Natural killer cell (primary cell): ENCODE results near the gene IQCK. TPM values are rescaled to one million over a fixed set of nuclear protein-coding genes. Genes with fewer than 3 reads are reported as not detected.

Experiments
- ATAC-seq, 3 donors: fragments of 150-1000 bp in 2 of 3; fragments of 200-7000 bp in 1 of 3; cut with Tn5 transposase; 1 replicate in 1 of 3; 2 replicates in 2 of 3; pipeline ENCODE4 v1.10.0; 2021; ENCODE audit warnings: mild to moderate bottlenecking in 2 of 3, moderate library complexity in 2 of 3
- DNase-seq, 2 donors: peaks; one replicate each; pipeline versions ENCODE4 v3.0.0 to v3.0.0-alpha.2; 2013 to 2021; ENCODE audit warnings: mixed read lengths in 1 of 2
- H3K27ac ChIP-seq: one replicate; pipeline ENCODE4 v1.5.1; 2013; ENCODE audit warnings: mild to moderate bottlenecking, low read length
- H3K27me3 ChIP-seq: one replicate; pipeline ENCODE4 v1.6.1; 2013; ENCODE audit warnings: low read length; ENCODE audit not compliant: control insufficient read depth, insufficient read depth
- H3K36me3 ChIP-seq: one replicate; pipeline ENCODE4 v1.6.1; 2013; ENCODE audit warnings: low read length; ENCODE audit not compliant: control insufficient read depth, insufficient read depth
- H3K4me1 ChIP-seq: one replicate; pipeline ENCODE4 v1.6.1; 2013; ENCODE audit warnings: low read length; ENCODE audit not compliant: control insufficient read depth, insufficient read depth
- H3K4me3 ChIP-seq: one replicate; pipeline ENCODE4 v1.5.1; 2013; ENCODE audit warnings: low read length
- H3K9me3 ChIP-seq: one replicate; pipeline ENCODE4 v1.6.1; 2013; ENCODE audit warnings: low read length; ENCODE audit not compliant: control insufficient read depth, insufficient read depth
- H3K27ac Mint-ChIP-seq, 2 donors: one replicate each; pipeline ENCODE4 v1.8.0; 2022; ENCODE audit warnings: mild to moderate bottlenecking in 2 of 2, mixed read lengths in 2 of 2, moderate library complexity in 1 of 2
- H3K27me3 Mint-ChIP-seq, 2 donors: one replicate each; pipeline ENCODE4 v1.8.0; 2022; ENCODE audit warnings: low read depth in 2 of 2, mixed read lengths in 2 of 2
- H3K36me3 Mint-ChIP-seq: one replicate; pipeline ENCODE4 v1.8.0; 2022; ENCODE audit warnings: mixed read lengths
- H3K4me1 Mint-ChIP-seq, 2 donors: one replicate each; pipeline ENCODE4 v1.8.0; 2022; ENCODE audit warnings: mixed read lengths in 2 of 2
- H3K4me3 Mint-ChIP-seq: one replicate; pipeline ENCODE4 v1.8.0; 2022; ENCODE audit warnings: mild to moderate bottlenecking, moderate library complexity, mixed read lengths
- H3K9me3 Mint-ChIP-seq, 2 donors: one replicate each; pipeline ENCODE4 v1.8.0; 2022; ENCODE audit warnings: mixed read lengths in 2 of 2
- WGBS: methylation state at CpG from one replicate; pipeline ENCODE4 v1.1.7; 2013; ENCODE audit warnings: missing lambda C conversion rate; ENCODE audit not compliant: insufficient coverage; 5-methylcytosine and 5-hydroxymethylcytosine counted together
- intact Hi-C: fragments of 100-400 bp; cut with micrococcal nuclease; formaldehyde crosslinking; loops from one replicate; pipeline ENCODE4 v1.14.2; 2022
- total RNA-seq, 4 donors: library from RNA; stranded (reverse); fragments of 120-200 nt in 1 of 4; gene quantifications; one replicate each; pipeline versions ENCODE4 v1.2.3 to v1.2.4, GENCODE V29; 2013 to 2022
- TF ChIP-seq, protein P1 (sequence below): fragments of 200-600 bp; IDR thresholded peaks from one replicate; pipeline ENCODE4 v1.8.0; 2022; ENCODE audit warnings: antibody characterized with exemption

The IQCK gene
- total RNA-seq, 3 donors from 2014 or later (not counting 1 experiment from before 2014, with no cell fraction given), result 0.38 to 1.8 (median 0.68) TPM

DNA sequence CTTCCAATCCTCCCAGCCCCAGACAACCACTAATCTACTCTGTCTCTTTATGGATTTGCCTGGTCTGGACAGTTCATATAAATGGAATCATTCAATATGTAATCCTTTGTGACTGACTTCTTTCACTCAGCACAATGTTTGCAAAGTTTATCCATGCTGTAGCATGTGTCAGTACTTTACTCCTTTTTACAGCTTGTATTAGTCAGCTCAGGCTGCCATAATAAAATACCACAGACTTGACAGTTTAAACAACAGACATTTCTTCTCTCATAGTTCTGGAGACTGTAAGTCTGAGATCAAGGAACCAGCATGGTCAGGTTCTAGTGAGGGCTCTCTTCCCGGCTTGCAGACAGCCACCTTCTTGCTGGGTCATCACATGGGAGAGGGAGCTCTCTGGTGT lies 125.3 kb downstream of the IQCK start:
- DNase-seq, result no peak
- H3K27ac ChIP-seq, result no peak overlapping the region
- intact Hi-C loops, result no loop called here

DNA sequence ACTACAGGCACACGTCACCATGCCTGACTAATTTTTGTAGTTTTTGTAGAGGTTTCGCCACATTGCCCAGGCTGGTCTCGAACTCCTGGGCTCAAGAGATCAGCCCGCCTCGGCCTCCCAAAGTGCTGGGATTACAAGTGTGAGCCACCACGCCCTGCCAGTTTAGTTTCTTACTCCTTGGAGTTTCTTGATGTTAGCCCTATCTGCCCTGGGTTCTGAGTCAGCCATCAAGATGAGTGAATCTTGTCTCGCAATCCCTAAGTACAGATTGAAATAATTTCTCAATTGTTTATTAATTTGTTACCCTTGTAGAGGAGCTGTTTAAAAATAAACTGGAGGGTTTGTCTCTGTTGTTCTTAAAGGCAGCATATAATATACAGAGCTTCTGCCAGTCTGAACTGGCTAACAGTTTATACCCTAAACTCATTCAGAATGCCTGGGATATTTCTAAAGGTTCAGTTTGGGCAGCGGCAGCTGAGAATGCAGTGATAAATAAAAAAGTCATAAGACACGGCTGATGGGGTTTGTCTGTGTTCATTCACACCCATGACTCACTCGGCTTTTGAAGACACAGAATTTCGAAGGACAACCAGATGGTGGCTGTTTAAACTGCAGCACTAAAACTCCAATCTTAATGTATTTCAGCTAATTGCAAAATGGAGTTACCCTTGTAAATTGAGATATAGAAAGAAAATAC lies 127.0 kb downstream of the IQCK start:
- H3K9me3 ChIP-seq, result no peaks in the 10 kb centered on the region
- no peak overlapping the region for H3K27ac ChIP-seq
- no peak overlapping the region for H3K4me3 ChIP-seq
- H3K4me1 ChIP-seq, result no peaks in the 10 kb centered on the region
- 91% methylated on average over 11 of the region's 11 CpGs for WGBS
- no peaks in the 10 kb centered on the region for H3K9me3 Mint-ChIP-seq
- H3K36me3 ChIP-seq, result no peaks in the 10 kb centered on the region
- ATAC-seq (no peak), DNase-seq (no peak)
- H3K4me3 Mint-ChIP-seq, result no peak overlapping the region
- no peaks in the 10 kb centered on the region for H3K27me3 ChIP-seq
- no peak overlapping the region for H3K27ac Mint-ChIP-seq
- no peaks in the 10 kb centered on the region for H3K36me3 Mint-ChIP-seq
- intact Hi-C loops, result no loop called here
- no peaks in the 10 kb centered on the region for H3K4me1 Mint-ChIP-seq
- H3K27me3 Mint-ChIP-seq, result peaks cover 12% of the 10 kb centered on the region in 2 donors
- TF ChIP-seq, protein P1, sequence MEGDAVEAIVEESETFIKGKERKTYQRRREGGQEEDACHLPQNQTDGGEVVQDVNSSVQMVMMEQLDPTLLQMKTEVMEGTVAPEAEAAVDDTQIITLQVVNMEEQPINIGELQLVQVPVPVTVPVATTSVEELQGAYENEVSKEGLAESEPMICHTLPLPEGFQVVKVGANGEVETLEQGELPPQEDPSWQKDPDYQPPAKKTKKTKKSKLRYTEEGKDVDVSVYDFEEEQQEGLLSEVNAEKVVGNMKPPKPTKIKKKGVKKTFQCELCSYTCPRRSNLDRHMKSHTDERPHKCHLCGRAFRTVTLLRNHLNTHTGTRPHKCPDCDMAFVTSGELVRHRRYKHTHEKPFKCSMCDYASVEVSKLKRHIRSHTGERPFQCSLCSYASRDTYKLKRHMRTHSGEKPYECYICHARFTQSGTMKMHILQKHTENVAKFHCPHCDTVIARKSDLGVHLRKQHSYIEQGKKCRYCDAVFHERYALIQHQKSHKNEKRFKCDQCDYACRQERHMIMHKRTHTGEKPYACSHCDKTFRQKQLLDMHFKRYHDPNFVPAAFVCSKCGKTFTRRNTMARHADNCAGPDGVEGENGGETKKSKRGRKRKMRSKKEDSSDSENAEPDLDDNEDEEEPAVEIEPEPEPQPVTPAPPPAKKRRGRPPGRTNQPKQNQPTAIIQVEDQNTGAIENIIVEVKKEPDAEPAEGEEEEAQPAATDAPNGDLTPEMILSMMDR, result no peak

More for the DNA sequence above, 125.3 kb downstream of the IQCK start:
- ATAC-seq, result no peak
- Mint-ChIP-seq H3K27ac (no peak overlapping the region), H3K9me3 (no peaks in the 10 kb centered on the region), H3K27me3 (peaks cover 12% of the 10 kb centered on the region in 2 donors), H3K36me3 (no peaks in the 10 kb centered on the region), H3K4me3 (no peak overlapping the region), H3K4me1 (no peaks in the 10 kb centered on the region)
- no peak overlapping the region for H3K4me3 ChIP-seq
- no peaks in the 10 kb centered on the region for H3K9me3 ChIP-seq
- TF ChIP-seq, protein P1, result no peak
- 100% methylated on average over 1 of the region's 1 CpG for WGBS
- H3K27me3 ChIP-seq, result no peaks in the 10 kb centered on the region
- no peaks in the 10 kb centered on the region for H3K4me1 ChIP-seq
- no peaks in the 10 kb centered on the region for H3K36me3 ChIP-seq

DNA sequence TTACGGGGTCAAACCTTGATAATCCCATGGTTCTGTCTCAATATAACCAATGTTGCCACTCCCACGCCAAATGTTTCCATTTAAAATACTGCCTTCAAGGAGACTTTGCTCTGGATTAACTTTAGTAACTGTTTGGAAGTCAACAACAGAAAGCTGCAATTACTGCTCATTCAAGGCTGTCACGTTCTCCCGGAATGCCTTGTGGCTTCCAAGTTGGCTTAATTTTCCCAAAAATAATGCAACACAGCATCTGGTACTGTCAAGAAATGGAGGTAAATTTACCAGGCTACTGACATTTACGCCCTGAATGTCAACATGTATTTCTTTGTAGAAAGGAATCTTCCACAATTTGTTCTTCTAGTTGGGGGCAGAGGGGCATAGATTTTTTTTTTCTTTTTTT lies 128.4 kb downstream of the IQCK start:
- Histone ChIP-seq H3K27ac (no peak overlapping the region), H3K4me1 (no peaks in the 10 kb centered on the region), H3K27me3 (no peaks in the 10 kb centered on the region), H3K36me3 (no peaks in the 10 kb centered on the region), H3K9me3 (no peaks in the 10 kb centered on the region), H3K4me3 (no peak overlapping the region)
- no peaks in the 10 kb centered on the region for H3K36me3 Mint-ChIP-seq
- no peak overlapping the region for H3K4me3 Mint-ChIP-seq
- no peak for DNase-seq
- peaks cover 12% of the 10 kb centered on the region in 2 donors for H3K27me3 Mint-ChIP-seq
- intact Hi-C loops, result no loop called here
- WGBS, result 93% methylated on average over 4 of the region's 5 CpGs
- H3K4me1 Mint-ChIP-seq, result no peaks in the 10 kb centered on the region
- H3K27ac Mint-ChIP-seq, result no peak overlapping the region
- TF ChIP-seq, protein P1, result no peak
- no peak for ATAC-seq
- no peaks in the 10 kb centered on the region for H3K9me3 Mint-ChIP-seq

GRCh38 chr16:19848756-19849155 lies 130.7 kb downstream of the IQCK start:
- DNase-seq, result no peak
- H3K4me3 ChIP-seq, result no peak overlapping the region
- no peak overlapping the region for H3K27ac Mint-ChIP-seq
- no peak for ATAC-seq
- no peaks in the 10 kb centered on the region for H3K27me3 ChIP-seq
- no peaks in the 10 kb centered on the region for H3K36me3 ChIP-seq
- H3K4me1 ChIP-seq, result no peaks in the 10 kb centered on the region
- H3K9me3 Mint-ChIP-seq, result no peaks in the 10 kb centered on the region
- intact Hi-C loops, result no loop called here
- H3K9me3 ChIP-seq, result no peaks in the 10 kb centered on the region
- no peaks in the 10 kb centered on the region for H3K4me1 Mint-ChIP-seq
- peaks cover 12 to 13% of the 10 kb centered on the region in 2 donors for H3K27me3 Mint-ChIP-seq
- no peaks in the 10 kb centered on the region for H3K36me3 Mint-ChIP-seq
- H3K4me3 Mint-ChIP-seq, result no peak overlapping the region
- TF ChIP-seq, protein P1, result no peak
- WGBS, result 86% methylated on average over 3 of the region's 3 CpGs
- H3K27ac ChIP-seq, result no peak overlapping the region
